Prostate gland (tissue), 2 donors: ENCODE measurements around the gene MYBBP1A. TPM values are rescaled to one million over a fixed set of nuclear protein-coding genes. Genes with fewer than 3 reads are reported as not detected.

Experiments
- DNase-seq: peaks from one replicate; pipeline ENCODE4 v3.0.0-alpha.2; 2019; ENCODE audit warnings: low spot score
- H3K27ac ChIP-seq, 2 donors: fragments of 200-600 bp; sonication (generic); 2 replicates each; pipeline ENCODE4 v1.5.1; 2017 to 2019
- H3K27me3 ChIP-seq: fragments of 200-600 bp; sonication (generic); replicated peaks from 2 replicates; pipeline ENCODE4 v1.5.1; 2019; ENCODE audit not compliant: insufficient read depth
- H3K36me3 ChIP-seq, 2 donors: fragments of 200-600 bp; sonication (generic); 1 replicate in 1 of 2; 2 replicates in 1 of 2; pipeline versions ENCODE4 v1.5.1 to v1.8.1; 2017 to 2019
- H3K4me1 ChIP-seq: fragments of 200-600 bp; sonication (generic); replicated peaks from 2 replicates; pipeline ENCODE4 v1.5.1; 2019
- H3K4me3 ChIP-seq, 2 donors: fragments of 200-600 bp; sonication (generic); 2 replicates each; pipeline ENCODE4 v1.5.1; 2017 to 2019
- H3K9me3 ChIP-seq: fragments of 200-600 bp; sonication (generic); 2 replicates; pipeline ENCODE4 v1.5.1; 2017
- CTCF ChIP-seq, 4 experiments: fragments of 200-600 bp in 2 of 4; fragments of 450-650 bp in 2 of 4; sonication (generic) in 2 of 4; IDR thresholded peaks; 1 replicate in 3 of 4; 2 replicates in 1 of 4; pipeline ENCODE4 v1.5.1; 2016 to 2019; ENCODE audit warnings: antibody characterized with exemption in 4 of 4, mild to moderate bottlenecking in 2 of 4, moderate library complexity in 2 of 4
- POLR2A ChIP-seq: fragments of 450-650 bp; IDR thresholded peaks from one replicate; pipeline ENCODE4 v1.6.1; 2016; ENCODE audit warnings: antibody characterized with exemption, mild to moderate bottlenecking
- POLR2AphosphoS5 ChIP-seq: sonication (generic); formaldehyde crosslinking; IDR thresholded peaks from one replicate; pipeline ENCODE4 v1.6.1; 2017; ENCODE audit warnings: antibody characterized with exemption
- WGBS: methylation state at CpG from one replicate; pipeline ENCODE4 v1.1.5; 2018; 5-methylcytosine and 5-hydroxymethylcytosine counted together
- intact Hi-C: fragments of 100-400 bp; cut with DNase I; formaldehyde crosslinking; loops from one replicate; pipeline ENCODE4 v1.14.2; 2022
- total RNA-seq, 2 donors: library from RNA; depleted of rRNA; stranded (reverse); fragments of >200 nt; gene quantifications; one replicate each; pipeline ENCODE4 v1.1.0, GENCODE V29; 2016

The MYBBP1A gene
- total RNA-seq, 2 donors from 2014 or later: 44.4 to 71.2 TPM

DNA sequence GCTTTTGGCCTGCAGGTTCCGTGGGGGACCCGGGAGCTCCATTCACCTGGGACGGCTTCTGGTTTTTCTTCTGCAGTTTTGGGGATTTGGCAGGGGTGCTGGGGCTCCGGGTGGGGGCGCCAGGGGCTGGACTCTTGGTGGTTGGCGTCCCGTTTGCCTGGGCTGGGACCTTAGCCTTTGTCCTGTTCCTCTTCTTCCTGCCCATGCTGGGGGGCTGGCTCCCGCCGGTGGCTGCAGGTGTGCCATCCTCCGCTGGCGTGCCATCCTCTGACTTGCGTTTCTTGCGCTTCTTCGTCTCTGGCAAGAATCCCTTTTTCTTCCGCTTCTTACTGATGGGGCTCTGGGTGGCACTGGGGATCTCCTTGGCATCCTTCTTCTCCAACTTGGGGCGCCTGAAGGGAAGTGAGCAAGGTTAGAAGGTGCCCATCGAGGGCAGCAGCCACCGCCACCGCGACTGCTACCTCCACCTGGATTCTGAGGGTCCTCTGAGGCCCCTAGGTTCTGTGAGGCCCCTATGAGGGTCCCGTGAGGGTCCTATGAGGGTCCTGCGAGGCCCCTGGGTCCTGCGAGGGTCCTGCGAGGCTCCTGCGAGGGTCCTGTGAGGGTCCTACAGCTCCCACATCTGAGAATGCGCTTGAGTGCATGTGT, 15.5 kb downstream of the MYBBP1A start:
- DNase-seq: no peak
- H3K4me3 ChIP-seq: no peak overlapping the region
- H3K27ac ChIP-seq: no peak overlapping the region
- H3K4me1 ChIP-seq: no peaks in the 10 kb centered on the region
- H3K36me3 ChIP-seq: peaks cover 0 to 14% of the 10 kb centered on the region in 2 donors
- WGBS: 87% methylated on average over 22 of the region's 26 CpGs
- no peak for TF ChIP-seq CTCF (IDR thresholded peaks at IDR 0.05)
- no peak for TF ChIP-seq POLR2A
- TF ChIP-seq POLR2AphosphoS5: no peak
- intact Hi-C loops: loop anchor here (10.0 kb wide), 1 partner anchor 115 kb away; no protein-coding TSS in a partner anchor
- H3K9me3 ChIP-seq: no peaks in the 10 kb centered on the region
- no peaks in the 10 kb centered on the region for H3K27me3 ChIP-seq

DNA sequence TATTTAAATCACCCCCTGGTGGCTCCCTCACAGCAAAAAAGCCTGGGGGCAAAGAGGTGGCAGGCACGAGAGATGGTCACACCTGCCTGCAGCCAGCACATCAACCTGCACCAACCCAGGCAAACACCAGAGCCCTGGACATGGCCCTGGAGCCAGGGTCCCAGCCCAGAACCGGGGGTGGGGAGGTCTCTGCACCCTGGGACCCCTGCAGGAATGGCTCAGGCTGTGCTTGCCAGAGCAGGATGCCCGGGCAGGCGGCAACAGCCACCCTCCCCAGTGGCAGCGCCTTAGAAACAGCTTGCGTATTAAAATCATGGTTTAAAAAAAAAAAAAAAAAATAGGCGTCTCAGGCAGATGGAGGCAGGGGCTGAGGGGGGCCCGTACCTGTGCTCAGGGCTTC, 16.2 kb downstream of the MYBBP1A start:
- Histone ChIP-seq H3K27ac (no peak overlapping the region), H3K4me1 (no peaks in the 10 kb centered on the region), H3K9me3 (no peaks in the 10 kb centered on the region), H3K4me3 (no peak overlapping the region), H3K27me3 (no peaks in the 10 kb centered on the region), H3K36me3 (peaks cover 0 to 14% of the 10 kb centered on the region in 2 donors)
- TF ChIP-seq POLR2A: no peak
- TF ChIP-seq POLR2AphosphoS5: no peak
- no peak for TF ChIP-seq CTCF (IDR thresholded peaks at IDR 0.05)
- no peak for DNase-seq
- WGBS: 71% methylated on average over 8 of the region's 8 CpGs
- intact Hi-C loops: loop anchor here (10.0 kb wide), 1 partner anchor 114 kb away; no protein-coding TSS in a partner anchor

- no peak for DNase-seq
- TF ChIP-seq CTCF (IDR thresholded peaks at IDR 0.05): no peak
- TF ChIP-seq POLR2AphosphoS5: no peak
- TF ChIP-seq POLR2A: no peak
- intact Hi-C loops: loop anchor here (10.0 kb wide), 1 partner anchor 114 kb away; no protein-coding TSS in a partner anchor
- Histone ChIP-seq H3K27ac (no peak overlapping the region), H3K9me3 (no peaks in the 10 kb centered on the region), H3K4me3 (no peak overlapping the region), H3K4me1 (no peaks in the 10 kb centered on the region), H3K36me3 (peaks cover 0 to 14% of the 10 kb centered on the region in 2 donors), H3K27me3 (no peaks in the 10 kb centered on the region)
- 82% methylated on average over 13 of the region's 13 CpGs for WGBS
Measured at GRCh38 chr17:4538236-4539002, 16.8 kb downstream of the MYBBP1A start.

DNA sequence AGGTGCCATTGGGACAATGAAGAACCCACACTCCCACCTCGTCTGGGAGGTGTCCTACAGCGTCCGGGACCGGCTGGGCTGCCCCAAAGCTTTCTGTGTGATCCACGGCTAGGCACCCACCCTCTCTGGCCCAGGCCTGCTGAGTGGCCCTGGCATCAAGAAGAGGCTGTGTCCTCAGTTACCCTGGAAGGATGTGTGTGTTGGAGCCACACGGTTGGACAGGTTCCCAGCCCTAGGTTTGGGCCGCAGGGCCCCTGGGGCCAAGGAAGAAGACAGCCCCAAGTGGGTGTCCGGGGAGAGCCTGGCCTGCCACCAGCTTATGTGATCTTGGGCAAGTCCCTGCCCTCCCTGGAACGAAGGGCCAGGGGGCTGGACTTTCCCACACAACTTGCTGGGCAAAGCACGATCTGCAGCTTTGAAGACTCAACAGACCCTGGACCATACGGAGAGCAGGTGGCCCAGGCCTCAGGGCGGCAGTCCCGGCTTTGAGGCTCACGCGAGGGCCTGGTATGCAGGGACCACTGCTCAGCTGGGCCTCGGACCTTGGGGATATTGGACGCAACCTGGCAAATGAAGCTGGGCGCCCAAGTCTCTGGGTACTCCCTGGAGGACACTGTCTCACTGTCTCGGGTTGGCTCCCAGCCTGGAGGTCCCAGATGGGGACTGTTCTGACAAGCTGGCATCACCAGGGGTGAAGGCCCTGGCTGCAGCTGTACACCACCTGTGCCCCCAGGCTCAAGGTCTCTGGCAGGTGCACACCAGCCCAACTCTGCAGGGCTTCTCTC, 17.5 kb downstream of the MYBBP1A start:
- Histone ChIP-seq H3K4me1 (no peaks in the 10 kb centered on the region), H3K27ac (no peak overlapping the region), H3K4me3 (no peak overlapping the region), H3K27me3 (no peaks in the 10 kb centered on the region), H3K9me3 (no peaks in the 10 kb centered on the region), H3K36me3 (peaks cover 0 to 6% of the 10 kb centered on the region in 2 donors)
- intact Hi-C loops: loop anchor here (10.0 kb wide), 1 partner anchor 113 kb away; no protein-coding TSS in a partner anchor
- TF ChIP-seq POLR2A (no peak), POLR2AphosphoS5 (no peak), CTCF (IDR thresholded peaks at IDR 0.05) (no peak)
- WGBS: 74% methylated on average over 19 of the region's 19 CpGs
- DNase-seq: no peak
